Measurements from ENCODE around the gene USP31.

USP31 gene

DNA sequence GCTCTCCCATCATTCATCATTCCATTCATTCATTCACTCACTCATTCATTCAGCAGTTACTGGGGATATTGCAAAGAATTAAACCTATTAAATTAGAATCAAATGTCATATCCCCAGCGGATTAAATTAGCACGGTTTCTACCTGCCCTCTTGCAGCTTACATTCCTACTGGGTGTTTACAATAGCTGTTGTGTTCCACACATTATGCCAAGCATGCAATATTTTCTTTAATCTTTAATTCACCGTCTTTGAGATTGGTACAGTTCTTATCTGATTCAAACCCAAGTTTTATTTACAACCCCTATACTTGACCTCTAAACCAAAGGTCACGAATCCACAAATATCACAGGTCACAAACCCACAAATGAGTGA, 727 bp upstream of the USP31 start:
- TF ChIP-seq, protein P1, sequence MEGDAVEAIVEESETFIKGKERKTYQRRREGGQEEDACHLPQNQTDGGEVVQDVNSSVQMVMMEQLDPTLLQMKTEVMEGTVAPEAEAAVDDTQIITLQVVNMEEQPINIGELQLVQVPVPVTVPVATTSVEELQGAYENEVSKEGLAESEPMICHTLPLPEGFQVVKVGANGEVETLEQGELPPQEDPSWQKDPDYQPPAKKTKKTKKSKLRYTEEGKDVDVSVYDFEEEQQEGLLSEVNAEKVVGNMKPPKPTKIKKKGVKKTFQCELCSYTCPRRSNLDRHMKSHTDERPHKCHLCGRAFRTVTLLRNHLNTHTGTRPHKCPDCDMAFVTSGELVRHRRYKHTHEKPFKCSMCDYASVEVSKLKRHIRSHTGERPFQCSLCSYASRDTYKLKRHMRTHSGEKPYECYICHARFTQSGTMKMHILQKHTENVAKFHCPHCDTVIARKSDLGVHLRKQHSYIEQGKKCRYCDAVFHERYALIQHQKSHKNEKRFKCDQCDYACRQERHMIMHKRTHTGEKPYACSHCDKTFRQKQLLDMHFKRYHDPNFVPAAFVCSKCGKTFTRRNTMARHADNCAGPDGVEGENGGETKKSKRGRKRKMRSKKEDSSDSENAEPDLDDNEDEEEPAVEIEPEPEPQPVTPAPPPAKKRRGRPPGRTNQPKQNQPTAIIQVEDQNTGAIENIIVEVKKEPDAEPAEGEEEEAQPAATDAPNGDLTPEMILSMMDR (IDR thresholded peaks at IDR 0.05; ENCODE audit: control insufficient read depth, insufficient read depth, low read depth, low read length, missing control alignments) = no peak
- no peak for DNase-seq (ENCODE audit: low read depth)
- peak overlapping the region; percentile 59 for H3K4me3 ChIP-seq (ENCODE audit: control insufficient read depth, low read depth, low read length)

GRCh38 chr16:23148513-23149266, 562 bp downstream of the USP31 start:
- DNase-seq (ENCODE audit: low read depth) = no peak
- TF ChIP-seq, protein P1 (IDR thresholded peaks at IDR 0.05; ENCODE audit: control insufficient read depth, insufficient read depth, low read depth, low read length, missing control alignments) = no peak
- H3K4me3 ChIP-seq (ENCODE audit: control insufficient read depth, low read depth, low read length) = peak overlapping the region; percentile 59

GRCh38 chr16:23148166-23148512, 1.1 kb downstream of the USP31 start:
- TF ChIP-seq, protein P1 (IDR thresholded peaks at IDR 0.05; ENCODE audit: control insufficient read depth, insufficient read depth, low read depth, low read length, missing control alignments) = no peak
- peak overlapping the region; percentile 59 for H3K4me3 ChIP-seq (ENCODE audit: control insufficient read depth, low read depth, low read length)
- DNase-seq (ENCODE audit: low read depth) = no peak

- H3K4me3 ChIP-seq (ENCODE audit: control insufficient read depth, low read depth, low read length) = no peak overlapping the region
- TF ChIP-seq, protein P1 (IDR thresholded peaks at IDR 0.05; ENCODE audit: control insufficient read depth, insufficient read depth, low read depth, low read length, missing control alignments) = no peak
- no peak for DNase-seq (ENCODE audit: low read depth)
Measured at GRCh38 chr16:23147666-23148065, 1.6 kb downstream of the USP31 start.

- DNase-seq (ENCODE audit: low read depth) = no peak
- no peak overlapping the region for H3K4me3 ChIP-seq (ENCODE audit: control insufficient read depth, low read depth, low read length)
- TF ChIP-seq, protein P1 (IDR thresholded peaks at IDR 0.05; ENCODE audit: control insufficient read depth, insufficient read depth, low read depth, low read length, missing control alignments) = no peak
Measured at GRCh38 chr16:23146877-23147601, 2.2 kb downstream of the USP31 start.

- TF ChIP-seq, protein P1 (IDR thresholded peaks at IDR 0.05; ENCODE audit: control insufficient read depth, insufficient read depth, low read depth, low read length, missing control alignments) = no peak
- no peak overlapping the region for H3K4me3 ChIP-seq (ENCODE audit: control insufficient read depth, low read depth, low read length)
- DNase-seq (ENCODE audit: low read depth) = no peak
Measured at GRCh38 chr16:23145608-23146007, 3.6 kb downstream of the USP31 start.
